ENCODE data around the gene RAPSN.

RAPSN gene

DNA sequence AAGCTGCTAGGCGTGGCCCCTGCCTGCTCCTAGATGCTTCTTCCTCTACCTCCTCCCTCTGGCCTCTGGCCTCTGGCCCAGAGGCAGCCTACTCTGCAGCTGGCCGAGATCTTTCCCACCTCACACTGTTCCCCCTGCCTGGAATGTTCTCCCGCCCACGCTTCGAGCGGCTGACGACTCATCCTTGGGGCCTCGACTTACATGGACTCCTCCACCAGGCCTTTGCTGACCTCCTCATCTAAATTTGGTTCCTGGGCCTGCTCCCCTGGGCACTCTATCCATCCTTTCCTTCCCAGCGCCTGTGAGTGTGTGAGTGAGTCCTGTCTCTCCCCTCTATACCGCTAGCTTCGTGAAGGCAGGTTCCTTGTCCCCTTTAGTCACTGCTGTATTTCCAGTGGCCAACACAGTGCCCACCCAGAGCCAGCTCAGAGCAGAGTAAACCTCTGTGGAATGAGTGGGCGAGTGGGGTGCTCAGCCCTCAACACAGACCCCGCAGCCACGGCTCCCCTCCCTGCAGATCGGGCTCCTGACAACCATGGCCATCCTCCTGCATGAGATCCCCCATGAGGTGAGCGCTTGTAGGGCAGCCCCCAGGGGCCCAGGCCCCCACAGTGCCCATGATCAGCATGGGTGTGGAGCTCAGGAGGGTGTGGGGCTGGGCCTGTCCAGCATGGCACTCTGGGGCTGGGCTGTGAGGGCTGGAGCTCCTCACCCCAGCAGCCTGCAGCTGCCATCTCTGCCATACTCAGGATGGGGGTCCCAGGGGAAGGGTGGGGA lies 34.8 kb downstream of the RAPSN start:
- Histone ChIP-seq H3K36me3 (ENCODE audit: control insufficient read depth, insufficient read depth, low read length) (peaks cover 22% of the 10 kb centered on the region), H3K27me3 (replicated peaks; ENCODE audit: control insufficient read depth, insufficient read depth, low read length) (no peaks in the 10 kb centered on the region), H3K4me3 (replicated peaks; ENCODE audit: low read depth, low read length) (no peak overlapping the region)
- DNase-seq (ENCODE audit: extremely low read depth, insufficient read length), result no peak
- TF ChIP-seq, protein P1, sequence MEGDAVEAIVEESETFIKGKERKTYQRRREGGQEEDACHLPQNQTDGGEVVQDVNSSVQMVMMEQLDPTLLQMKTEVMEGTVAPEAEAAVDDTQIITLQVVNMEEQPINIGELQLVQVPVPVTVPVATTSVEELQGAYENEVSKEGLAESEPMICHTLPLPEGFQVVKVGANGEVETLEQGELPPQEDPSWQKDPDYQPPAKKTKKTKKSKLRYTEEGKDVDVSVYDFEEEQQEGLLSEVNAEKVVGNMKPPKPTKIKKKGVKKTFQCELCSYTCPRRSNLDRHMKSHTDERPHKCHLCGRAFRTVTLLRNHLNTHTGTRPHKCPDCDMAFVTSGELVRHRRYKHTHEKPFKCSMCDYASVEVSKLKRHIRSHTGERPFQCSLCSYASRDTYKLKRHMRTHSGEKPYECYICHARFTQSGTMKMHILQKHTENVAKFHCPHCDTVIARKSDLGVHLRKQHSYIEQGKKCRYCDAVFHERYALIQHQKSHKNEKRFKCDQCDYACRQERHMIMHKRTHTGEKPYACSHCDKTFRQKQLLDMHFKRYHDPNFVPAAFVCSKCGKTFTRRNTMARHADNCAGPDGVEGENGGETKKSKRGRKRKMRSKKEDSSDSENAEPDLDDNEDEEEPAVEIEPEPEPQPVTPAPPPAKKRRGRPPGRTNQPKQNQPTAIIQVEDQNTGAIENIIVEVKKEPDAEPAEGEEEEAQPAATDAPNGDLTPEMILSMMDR (IDR thresholded peaks at IDR 0.05; ENCODE audit: insufficient read depth, low read length, poor library complexity, severe bottlenecking), result no peak

DNA sequence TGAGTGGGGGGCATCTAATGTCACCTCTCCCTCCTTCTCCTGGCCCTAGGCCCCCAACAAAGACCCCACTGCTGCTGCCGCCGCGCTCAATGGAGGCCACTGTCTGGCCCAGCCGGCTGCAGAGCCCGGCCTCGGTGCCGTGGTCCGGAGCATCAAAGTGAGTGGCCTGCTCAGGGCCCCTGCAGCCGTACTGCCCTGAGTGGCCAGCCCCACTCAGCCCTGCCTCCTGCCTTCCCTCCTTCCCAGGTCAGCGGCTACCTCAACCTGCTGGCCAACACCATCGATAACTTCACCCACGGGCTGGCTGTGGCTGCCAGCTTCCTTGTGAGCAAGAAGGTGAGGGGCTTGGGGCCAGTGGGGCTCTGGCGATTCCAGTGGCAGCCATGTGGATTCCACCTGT lies 35.6 kb downstream of the RAPSN start:
- TF ChIP-seq, protein P1 (IDR thresholded peaks at IDR 0.05; ENCODE audit: insufficient read depth, low read length, poor library complexity, severe bottlenecking), result no peak
- Histone ChIP-seq H3K36me3 (ENCODE audit: control insufficient read depth, insufficient read depth, low read length) (peaks cover 20% of the 10 kb centered on the region), H3K4me3 (replicated peaks; ENCODE audit: low read depth, low read length) (no peak overlapping the region), H3K27me3 (replicated peaks; ENCODE audit: control insufficient read depth, insufficient read depth, low read length) (no peaks in the 10 kb centered on the region)
- DNase-seq (ENCODE audit: extremely low read depth, insufficient read length), result no peak

DNA sequence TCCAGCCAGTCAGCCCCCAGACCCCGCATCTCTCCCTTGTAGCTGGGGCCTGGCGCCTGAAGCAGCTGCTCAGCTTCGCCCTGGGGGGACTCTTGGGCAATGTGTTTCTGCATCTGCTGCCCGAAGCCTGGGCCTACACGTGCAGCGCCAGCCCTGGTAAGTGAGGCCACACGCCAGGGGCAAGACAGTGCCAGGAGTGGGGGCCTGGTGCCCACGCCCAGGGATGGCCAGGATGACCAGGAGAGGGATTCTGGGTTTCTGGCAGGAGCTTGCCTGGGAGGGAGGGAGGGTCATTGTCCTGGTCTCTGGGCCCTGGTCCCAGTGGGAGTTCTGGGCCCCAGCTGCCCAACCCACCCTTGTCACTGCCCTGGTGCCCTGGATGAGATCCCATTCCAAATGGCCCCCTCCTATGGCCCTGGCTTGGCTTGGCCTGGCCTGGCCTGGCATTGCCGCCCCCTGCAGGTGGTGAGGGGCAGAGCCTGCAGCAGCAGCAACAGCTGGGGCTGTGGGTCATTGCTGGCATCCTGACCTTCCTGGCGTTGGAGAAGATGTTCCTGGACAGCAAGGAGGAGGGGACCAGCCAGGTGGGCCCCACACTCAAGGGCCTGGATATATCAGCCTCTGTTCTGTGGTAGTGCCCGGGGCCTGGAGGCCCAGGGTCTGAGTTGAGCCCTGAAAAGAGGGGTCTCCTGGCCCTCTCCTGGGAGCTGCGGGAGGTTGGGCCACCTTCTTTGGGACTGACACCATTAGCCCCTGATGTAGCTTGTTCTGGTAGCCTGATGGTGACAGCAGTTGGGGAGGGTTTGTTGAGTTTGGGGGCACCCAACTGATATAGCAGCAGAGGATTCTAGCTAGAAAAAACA lies 36.8 kb downstream of the RAPSN start:
- H3K4me3 ChIP-seq (replicated peaks; ENCODE audit: low read depth, low read length), result no peak overlapping the region
- H3K36me3 ChIP-seq (ENCODE audit: control insufficient read depth, insufficient read depth, low read length), result peaks cover 14% of the 10 kb centered on the region
- TF ChIP-seq, protein P1 (IDR thresholded peaks at IDR 0.05; ENCODE audit: insufficient read depth, low read length, poor library complexity, severe bottlenecking), result peak; percentile 99
- no peaks in the 10 kb centered on the region for H3K27me3 ChIP-seq (replicated peaks; ENCODE audit: control insufficient read depth, insufficient read depth, low read length)
- no peak for DNase-seq (ENCODE audit: extremely low read depth, insufficient read length)

DNA sequence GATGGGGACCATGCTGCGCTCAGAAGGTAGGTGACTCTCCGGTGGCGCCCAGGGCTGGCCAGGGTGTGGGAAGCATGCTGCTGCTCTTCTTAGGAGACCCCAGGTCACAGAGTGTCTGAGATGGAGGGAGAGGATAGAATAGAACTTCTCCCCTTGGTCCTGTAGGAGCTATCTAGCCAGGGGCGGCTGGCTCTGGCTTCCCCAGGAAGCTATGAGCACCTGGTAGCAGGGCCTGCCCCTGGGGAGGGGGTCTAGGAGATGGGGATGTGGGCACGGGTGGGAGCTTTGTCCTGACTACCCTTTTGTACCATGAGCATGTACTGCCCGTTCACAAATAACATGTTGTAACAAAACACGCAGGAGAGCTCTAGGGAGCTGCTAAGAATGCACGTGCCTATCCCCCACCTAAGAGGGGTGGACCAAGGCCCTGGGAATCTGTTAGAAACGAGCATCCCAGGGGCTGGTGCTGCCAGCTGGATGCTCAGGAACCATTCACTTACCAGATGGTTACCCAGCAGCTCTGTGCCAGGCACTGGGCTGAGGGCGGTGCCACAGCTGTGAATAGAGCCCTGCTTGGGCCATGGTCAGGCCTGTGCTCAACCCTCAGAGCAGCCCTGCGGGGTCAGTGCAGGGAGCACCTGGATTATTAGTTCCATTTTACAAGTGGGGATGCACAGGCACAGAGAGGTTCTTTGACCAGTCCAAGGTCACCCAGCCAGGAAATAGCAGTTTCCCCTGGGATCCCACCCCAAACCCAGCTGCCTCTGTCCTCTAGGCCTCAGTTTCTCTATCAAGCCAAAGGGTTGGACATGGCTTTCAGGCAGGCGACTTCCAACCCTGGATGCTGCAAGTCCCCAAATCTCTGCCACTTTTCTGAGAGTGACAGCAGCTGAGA lies 38.3 kb downstream of the RAPSN start:
- TF ChIP-seq, protein P1 (IDR thresholded peaks at IDR 0.05; ENCODE audit: insufficient read depth, low read length, poor library complexity, severe bottlenecking), result no peak
- peaks cover 14% of the 10 kb centered on the region for H3K36me3 ChIP-seq (ENCODE audit: control insufficient read depth, insufficient read depth, low read length)
- H3K27me3 ChIP-seq (replicated peaks; ENCODE audit: control insufficient read depth, insufficient read depth, low read length), result no peaks in the 10 kb centered on the region
- no peak overlapping the region for H3K4me3 ChIP-seq (replicated peaks; ENCODE audit: low read depth, low read length)
- DNase-seq (ENCODE audit: extremely low read depth, insufficient read length), result no peak

Data from GM06990 (cell line).